ENCODE measurements around the gene HMGB1. TPM values are rescaled to one million over a fixed set of nuclear protein-coding genes. Genes with fewer than 3 reads are reported as not detected.

Gene HMGB1
- total and polyA plus RNA-seq, 2 of the 13 experiments (the other 11 are each of a cell fraction or from before 2014, with no cell fraction given), result 115 to 584 TPM

DNA sequence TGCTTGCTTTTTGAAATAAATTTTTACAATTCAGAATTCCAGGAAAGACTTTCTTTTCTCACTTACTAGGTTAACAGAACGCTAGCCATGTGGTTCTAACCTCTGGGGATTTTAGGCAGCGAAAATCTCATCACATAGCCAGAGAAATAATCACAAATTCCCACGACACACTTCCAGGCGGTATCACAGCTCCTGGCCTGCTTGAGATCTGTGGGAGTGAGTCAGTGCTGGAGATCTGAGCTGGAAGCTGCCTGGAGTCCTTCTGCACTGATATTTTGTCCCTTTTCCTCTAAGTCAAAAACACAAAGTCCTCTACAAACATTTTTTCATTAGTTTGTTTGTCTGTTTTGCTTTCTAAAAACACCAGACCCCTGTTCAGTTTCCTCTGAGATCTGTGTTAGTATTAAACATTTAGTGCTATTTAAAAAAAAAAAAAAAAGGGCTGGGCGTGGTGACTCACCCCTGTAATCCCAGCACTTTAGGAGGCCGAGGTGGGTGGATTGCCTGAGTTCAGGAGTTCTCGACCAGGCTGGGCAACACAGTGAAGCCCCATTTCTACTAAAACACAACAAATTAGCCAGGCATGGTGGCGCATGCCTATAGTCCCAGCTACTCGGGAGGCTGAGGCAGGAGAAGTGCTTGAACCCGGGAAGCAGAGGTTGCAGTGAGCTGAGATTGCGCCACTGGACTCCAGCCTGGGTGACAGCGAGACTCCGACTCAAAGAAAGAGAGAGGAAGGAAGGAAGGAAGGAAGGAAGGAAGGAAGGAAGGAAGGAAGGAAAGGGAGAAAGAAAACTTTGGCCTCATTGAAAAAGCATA, 55.6 kb downstream of the HMGB1 start (continued):
- TF ChIP-seq NFRKB (IDR thresholded peaks at IDR 0.05) (no peak), SOX6 (IDR thresholded peaks at IDR 0.05) (no peak), SOX6 (CRISPR knock-in tag; IDR thresholded peaks at IDR 0.05) (no peak)

DNA sequence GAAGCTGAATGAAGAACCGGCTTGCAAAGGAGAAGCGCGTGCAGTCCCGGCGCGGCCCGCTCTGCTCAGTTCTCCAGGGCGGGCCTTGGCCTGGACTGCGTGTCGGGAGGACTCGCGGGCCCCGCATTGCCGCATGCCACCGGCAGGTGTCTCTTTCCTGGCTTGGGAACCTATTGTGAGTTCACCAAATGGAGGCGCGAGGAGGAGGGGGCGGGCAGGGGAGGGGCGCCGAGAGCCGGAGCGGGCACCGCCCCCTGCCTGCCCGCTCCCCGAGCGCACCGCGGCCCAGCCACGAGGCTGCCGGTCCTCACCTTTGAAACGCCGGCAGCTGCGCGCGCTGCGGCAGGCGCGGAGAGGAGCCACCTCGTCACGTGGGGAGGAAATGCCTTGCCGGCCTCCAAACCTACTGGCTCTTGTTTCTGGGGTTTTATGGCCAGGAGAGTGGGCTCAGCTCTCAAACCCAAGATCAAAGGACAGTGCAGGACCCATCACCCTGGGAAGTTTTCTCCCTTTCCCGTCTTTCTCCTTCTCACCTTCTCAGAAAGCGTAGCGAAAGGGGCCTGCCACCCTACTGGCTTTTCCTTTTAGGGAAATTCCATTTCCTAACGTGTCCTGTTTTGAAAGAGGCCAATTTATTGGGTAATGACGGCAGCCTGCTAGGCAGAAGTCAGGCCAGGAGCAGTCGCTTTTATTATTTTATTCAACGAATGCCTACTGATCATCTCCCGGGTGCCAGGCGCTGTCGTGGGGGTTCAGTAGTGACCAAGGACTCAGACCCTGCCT, 57.2 kb downstream of the HMGB1 start:
- peak overlapping the region; percentile 36; the same call in 1 of the 2 replicates for H3K9ac ChIP-seq (ENCODE audit: insufficient read depth, low read depth, low read length)
- no peak overlapping the region for H3K27ac ChIP-seq (ENCODE audit: extremely low read length, insufficient read depth, low read length)
- no peaks in the 10 kb centered on the region for H3K9me3 ChIP-seq (ENCODE audit: low read length)
- ATAC-seq (peak; percentile 97), FAIRE-seq (peak; percentile 32), DNase-seq (ENCODE audit: low spot score) (peak; percentile 86)
- CTCF ChIA-PET (ENCODE audit: low intra/inter-chr PET ratio, low total read pairs), result interaction anchor here (1.3 to 1.6 kb wide), 2 partner anchors 13 to 53 kb away, joined by 4 to 5 read pairs; no protein-coding TSS in a partner anchor
- H3K4me1 ChIP-seq (ENCODE audit: insufficient read depth, low read length), result peaks cover 36% of the 10 kb centered on the region
- peak overlapping the region; percentile 82 for H3K4me2 ChIP-seq (ENCODE audit: low read depth, low read length)
- in situ Hi-C loops (cut with HindIII; ENCODE audit: extremely low pct_ligation_motif_present, low pct_unique_long_range_greater_than_20kb) (no loop called here), intact Hi-C loops (cut with micrococcal nuclease; ENCODE audit: unreplicated experiment) (loop anchor here (1.0 to 5.0 kb wide), 4 partner anchors 13 to 276 kb away; no protein-coding TSS in a partner anchor)
- H3K36me3 ChIP-seq (replicated peaks in 1 of 2; ENCODE audit: control insufficient read depth in 1 of 2, insufficient read depth in 2 of 2, low read length in 2 of 2), result no peaks in the 10 kb centered on the region
- POLR2A ChIA-PET, result interaction anchor here (0.9 to 1.9 kb wide), 4 partner anchors 11 to 263 kb away, joined by 3 to 16 read pairs (median 4); partner anchors contain the start of gene USPL1
- H3K27me3 ChIP-seq (ENCODE audit: control insufficient read depth in 1 of 2, insufficient read depth in 2 of 2, low read length in 2 of 2), result peaks cover 1 to 26% of the 10 kb centered on the region in 2 experiments; a peak in 3 of 5 replicates
- H2AFZ ChIP-seq (ENCODE audit: low read length), result peak overlapping the region; percentile 71
- H4K20me1 ChIP-seq (ENCODE audit: insufficient read depth, low read length), result no peaks in the 10 kb centered on the region
- H3K79me2 ChIP-seq (ENCODE audit: insufficient read depth, low read length), result no peaks in the 10 kb centered on the region
- WGBS (ENCODE audit: low lambda C conversion rate), result 68% methylated on average over 12 of the region's 51 CpGs
- no TSS peak for BruUV-seq (replicated peaks)
- peak overlapping the region in 2 of 3 experiments; percentile 34 to 61; a peak in 2 of 6 replicates for H3K4me3 ChIP-seq (replicated peaks in 1 of 3; ENCODE audit: insufficient read depth in 1 of 3, low read depth in 2 of 3, low read length in 3 of 3)
- TF ChIP-seq ISX (CRISPR knock-in tag; conservative IDR thresholded peaks at IDR 0.05), result 0 out of 2 replicates have a peak, but pooled peaks have one; percentile 19
- TF ChIP-seq, protein P1, sequence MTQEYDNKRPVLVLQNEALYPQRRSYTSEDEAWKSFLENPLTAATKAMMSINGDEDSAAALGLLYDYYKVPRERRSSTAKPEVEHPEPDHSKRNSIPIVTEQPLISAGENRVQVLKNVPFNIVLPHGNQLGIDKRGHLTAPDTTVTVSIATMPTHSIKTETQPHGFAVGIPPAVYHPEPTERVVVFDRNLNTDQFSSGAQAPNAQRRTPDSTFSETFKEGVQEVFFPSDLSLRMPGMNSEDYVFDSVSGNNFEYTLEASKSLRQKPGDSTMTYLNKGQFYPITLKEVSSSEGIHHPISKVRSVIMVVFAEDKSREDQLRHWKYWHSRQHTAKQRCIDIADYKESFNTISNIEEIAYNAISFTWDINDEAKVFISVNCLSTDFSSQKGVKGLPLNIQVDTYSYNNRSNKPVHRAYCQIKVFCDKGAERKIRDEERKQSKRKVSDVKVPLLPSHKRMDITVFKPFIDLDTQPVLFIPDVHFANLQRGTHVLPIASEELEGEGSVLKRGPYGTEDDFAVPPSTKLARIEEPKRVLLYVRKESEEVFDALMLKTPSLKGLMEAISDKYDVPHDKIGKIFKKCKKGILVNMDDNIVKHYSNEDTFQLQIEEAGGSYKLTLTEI (CRISPR knock-in tag; conservative IDR thresholded peaks at IDR 0.05), result no peak
- peak; percentile 70; the same call in 1 of the 2 replicates for TF ChIP-seq BORCS8-MEF2B (CRISPR knock-in tag; IDR thresholded peaks at IDR 0.05)
- TF ChIP-seq NCOA1 (CRISPR knock-in tag; IDR thresholded peaks at IDR 0.05), result 0 out of 2 replicates have a peak, but pooled peaks have one; percentile 46
- TF ChIP-seq ZBTB8A (CRISPR knock-in tag; IDR thresholded peaks at IDR 0.05; ENCODE audit: borderline replicate concordance, low read depth), result no peak
- TF ChIP-seq ARNT (IDR thresholded peaks at IDR 0.05), result no peak
- no peak for TF ChIP-seq ZNF777 (CRISPR knock-in tag; IDR thresholded peaks at IDR 0.05)
- TF ChIP-seq ARNT2 (CRISPR knock-in tag; IDR thresholded peaks at IDR 0.05; ENCODE audit: low read depth), result peak; percentile 80
- TF ChIP-seq JUNB (CRISPR knock-in tag; IDR thresholded peaks at IDR 0.05; ENCODE audit: borderline replicate concordance), result no peak
- no peak for TF ChIP-seq ZNF101 (CRISPR knock-in tag; IDR thresholded peaks at IDR 0.05; ENCODE audit: borderline replicate concordance, low read depth)
- TF ChIP-seq KDM6A (CRISPR knock-in tag; IDR thresholded peaks at IDR 0.05; ENCODE audit: low read depth), result no peak
- no peak for TF ChIP-seq ATRX (CRISPR knock-in tag; IDR thresholded peaks at IDR 0.05; ENCODE audit: borderline replicate concordance)
- peak; percentile 93 for TF ChIP-seq ARNTL (CRISPR knock-in tag; IDR thresholded peaks at IDR 0.05)
- no peak for TF ChIP-seq ZNF12 (CRISPR knock-in tag; IDR thresholded peaks at IDR 0.05)
- 0 out of 2 replicates have a peak, but pooled peaks have one; percentile 58 for TF ChIP-seq ZFYVE20 (CRISPR knock-in tag; IDR thresholded peaks at IDR 0.05; ENCODE audit: borderline replicate concordance, low read depth)
- no peak for TF ChIP-seq ZNF557 (CRISPR knock-in tag; IDR thresholded peaks at IDR 0.05)
- TF ChIP-seq ZFP90 (CRISPR knock-in tag; IDR thresholded peaks at IDR 0.05; ENCODE audit: borderline replicate concordance), result 0 out of 2 replicates have a peak, but pooled peaks have one; percentile 58
- TF ChIP-seq, protein P2, sequence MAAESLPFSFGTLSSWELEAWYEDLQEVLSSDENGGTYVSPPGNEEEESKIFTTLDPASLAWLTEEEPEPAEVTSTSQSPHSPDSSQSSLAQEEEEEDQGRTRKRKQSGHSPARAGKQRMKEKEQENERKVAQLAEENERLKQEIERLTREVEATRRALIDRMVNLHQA (CRISPR knock-in tag; IDR thresholded peaks at IDR 0.05), result no peak

Data from HepG2 (cell line).